Measurements from ENCODE around the gene SLC2A5.

GRCh38 chr1:9073143-9073542, 3.7 kb upstream of the SLC2A5 start:
- TF ChIP-seq CTCF (IDR thresholded peaks at IDR 0.05; ENCODE audit: insufficient read depth, low read depth, low read length) (no peak), EZH2 (IDR thresholded peaks at IDR 0.05; ENCODE audit: insufficient read depth, low read length) (no peak)
